NK-92 treated with Interleukin-12 subunit alpha and Interleukin-12 subunit beta, amount 100 ng/mL, for 24 hours (cell line): ENCODE data around the gene COPS6.

Experiments
- DNase-seq: peaks from one replicate; lab custom pipeline; 2025; lab: John Stamatoyannopoulos, UW

COPS6 gene

DNA sequence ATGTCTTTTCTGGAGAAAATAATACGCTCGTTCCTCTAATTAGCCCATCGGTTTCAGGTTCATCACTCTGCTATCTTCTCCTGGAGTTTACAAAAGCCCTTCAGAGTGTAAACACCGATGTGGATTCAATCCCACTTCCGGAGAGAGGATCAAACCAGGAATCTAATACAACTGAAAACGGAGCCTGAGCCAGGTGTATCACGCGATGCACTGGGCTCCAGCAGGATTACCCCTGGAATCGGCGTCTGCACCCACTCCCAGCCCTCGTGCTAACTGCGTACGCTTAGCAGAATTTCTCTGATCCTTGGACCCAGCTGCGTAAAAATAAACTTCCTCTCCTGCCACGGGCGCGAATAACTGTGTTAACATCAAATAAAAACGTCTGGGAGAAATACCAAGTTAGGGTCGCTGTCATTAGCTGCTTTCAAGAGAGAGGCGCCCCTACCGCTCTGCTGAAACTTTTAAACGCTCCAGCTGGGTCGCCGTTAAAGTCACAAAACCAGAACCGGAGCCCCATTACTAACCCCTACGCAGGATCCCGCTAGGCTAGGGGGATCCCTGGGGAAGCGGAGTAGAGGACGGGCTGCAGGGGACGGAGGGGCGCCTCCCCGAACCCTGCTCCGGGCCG is 7.7 kb upstream of the COPS6 start:
- DNase-seq: no peak

DNA sequence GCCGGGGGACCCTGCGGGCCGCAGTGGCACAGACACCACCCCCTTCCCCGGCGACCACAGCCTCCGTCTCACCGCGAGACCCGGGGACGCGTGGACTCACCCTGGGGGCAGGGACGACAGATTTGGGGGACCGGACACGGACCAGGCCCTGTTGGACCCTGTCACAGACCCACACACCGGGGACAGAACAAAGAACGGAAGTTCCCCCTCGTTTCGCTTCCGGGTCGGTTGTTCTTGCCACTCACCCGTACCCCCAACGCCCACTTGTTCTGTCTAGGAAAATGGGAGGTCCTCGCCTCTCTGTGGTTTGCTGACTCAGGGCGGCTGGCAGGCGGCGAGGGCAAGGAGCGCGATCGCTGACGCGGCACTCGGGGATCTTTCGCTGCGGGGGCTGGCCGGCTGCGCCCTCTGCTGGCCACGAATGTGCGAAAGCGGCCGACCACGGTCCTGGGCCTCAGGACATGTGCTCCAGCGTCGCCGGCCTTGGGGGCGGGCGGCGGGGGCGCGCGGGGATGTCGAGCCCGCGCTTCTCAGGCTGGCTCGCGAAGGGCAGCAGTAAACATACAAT is 7.2 kb upstream of the COPS6 start, which contains the start of gene ZNF3:
Gene ZNF3, minus strand, starts transcription at position 189 of the 568 bp plus-strand sequence. CDS start 4,366 bp downstream, outside the sequence.
- peak; percentile 99 for DNase-seq

DNA sequence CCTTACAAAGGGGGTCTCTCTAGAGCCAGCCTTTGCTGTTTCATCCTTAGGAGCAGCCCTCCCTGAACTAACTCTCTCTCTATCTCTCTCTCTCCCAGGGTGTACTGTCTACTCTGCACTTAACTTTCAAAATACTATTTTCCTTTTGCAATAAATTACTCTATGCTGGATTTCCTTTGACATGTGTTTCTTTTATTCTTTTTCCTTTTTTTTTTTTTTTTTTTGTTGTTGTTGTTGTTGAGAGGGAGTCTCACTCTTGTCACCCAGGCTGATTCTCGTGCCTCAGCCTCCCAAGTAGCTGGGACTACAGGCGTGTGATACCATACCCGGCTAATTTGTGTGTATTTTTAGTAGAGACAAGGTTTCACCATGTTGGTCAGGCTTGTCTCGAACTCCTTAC is 5.8 kb upstream of the COPS6 start:
- DNase-seq: no peak

DNA sequence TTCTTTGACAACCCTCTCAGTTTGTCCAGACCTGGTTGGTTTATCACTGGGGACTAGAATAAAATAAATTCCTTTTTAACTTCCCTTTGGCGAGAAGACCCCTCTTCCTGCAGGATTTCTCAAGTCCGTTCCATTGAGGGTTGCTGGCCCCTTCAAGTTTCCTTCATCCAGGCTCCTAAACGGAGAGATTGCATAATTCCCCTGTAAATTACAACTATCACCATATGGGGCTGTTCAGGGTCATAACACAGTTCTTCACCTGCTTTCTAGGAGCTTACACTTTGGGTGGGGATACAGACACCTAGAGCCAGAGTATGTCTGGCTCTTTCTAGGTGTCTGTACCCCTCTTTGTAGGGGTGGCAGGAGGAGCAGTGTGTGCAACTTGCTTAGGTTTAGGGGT is 3.3 kb upstream of the COPS6 start:
- DNase-seq: no peak

DNA sequence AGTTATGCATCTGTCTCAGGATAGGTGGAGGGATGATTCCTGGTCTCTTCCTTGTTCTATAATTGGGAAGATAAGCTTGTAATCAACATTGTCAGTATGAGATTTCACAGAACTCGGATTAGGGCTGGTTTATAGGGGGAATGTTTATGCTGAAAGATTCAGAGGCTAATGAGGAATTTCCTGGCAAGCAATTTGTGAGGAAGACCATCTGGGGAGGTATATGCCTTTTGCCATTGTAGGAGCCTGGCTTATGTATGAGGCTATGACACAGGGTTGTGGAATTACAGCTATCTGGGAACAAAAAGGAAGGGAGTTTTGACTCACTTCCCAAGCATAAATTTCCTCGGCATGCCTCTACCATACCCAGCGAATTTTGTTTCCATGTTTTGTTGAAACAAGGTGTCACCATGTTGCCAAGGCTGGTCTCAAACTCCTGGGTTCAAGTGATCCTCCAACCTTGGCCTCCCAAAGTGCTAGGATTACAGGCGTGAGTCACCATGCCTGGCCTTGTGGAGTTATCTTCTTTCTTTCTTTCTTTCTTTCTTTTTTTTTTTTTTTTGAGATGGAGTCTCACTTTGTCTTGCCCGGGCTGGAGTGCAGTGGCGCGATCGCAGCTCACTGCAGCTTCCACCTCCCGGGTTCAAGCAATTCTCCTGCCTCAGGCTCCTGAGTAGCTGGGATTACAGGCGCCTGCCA is 1.6 kb upstream of the COPS6 start:
- no peak for DNase-seq

DNA sequence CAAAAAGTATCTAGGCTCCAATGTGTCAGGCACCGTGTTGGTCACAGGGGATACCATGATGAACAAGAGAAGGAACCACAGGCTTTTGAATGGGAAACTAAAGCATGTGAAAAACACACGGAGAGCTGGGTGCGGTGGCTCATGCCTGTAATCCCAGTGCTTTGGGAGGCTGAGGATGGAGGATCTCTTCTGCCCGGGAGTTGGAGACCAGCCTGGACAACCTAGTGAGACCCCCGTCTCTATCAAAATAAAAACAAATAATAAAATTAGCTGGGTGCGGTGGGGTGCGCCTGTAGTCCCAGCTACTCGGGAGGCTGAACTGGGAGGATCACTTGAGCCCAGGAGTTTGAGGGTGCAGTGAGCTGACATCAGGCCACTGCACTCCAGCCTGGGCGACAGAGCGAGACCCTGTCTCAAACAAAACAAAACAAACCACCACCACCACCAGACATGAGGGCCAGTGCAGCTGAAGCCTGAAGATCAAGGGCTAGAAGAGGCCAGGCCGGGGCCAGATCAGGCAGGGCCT is 611 bp upstream of the COPS6 start:
- no peak for DNase-seq

DNA sequence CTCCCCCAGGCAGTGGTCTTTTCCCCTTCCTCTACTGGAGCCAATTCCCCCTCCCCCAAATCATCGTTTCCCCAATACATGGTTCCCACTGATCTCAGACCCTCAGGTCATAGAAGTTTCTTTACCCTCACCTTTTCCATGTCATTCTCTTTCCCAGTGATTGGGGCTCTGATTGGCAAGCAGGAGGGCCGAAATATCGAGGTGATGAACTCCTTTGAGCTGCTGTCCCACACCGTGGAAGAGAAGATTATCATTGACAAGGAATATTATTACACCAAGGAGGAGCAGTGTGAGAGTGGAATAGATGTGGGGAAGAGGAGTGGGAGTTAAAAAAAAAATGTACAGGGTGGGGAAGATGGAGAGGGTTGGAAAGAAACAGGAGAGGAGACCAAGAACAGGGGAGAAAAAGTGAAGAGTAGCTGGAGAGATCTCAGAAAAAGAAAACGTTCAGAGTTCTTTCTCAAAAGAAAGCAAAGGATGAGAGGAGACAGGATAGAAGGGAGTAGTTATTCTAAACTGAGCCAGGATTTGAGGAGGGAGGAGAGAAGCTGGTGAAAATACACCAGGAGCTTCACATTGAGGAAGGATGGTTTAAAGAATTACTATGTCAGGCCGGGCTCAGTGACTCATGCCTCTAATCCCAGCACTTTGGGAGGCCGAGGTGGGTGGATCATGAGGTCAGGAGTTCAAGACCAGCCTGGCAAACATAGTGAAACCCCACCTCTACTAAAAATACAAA is 858 bp downstream of the COPS6 start:
- no peak for DNase-seq

DNA sequence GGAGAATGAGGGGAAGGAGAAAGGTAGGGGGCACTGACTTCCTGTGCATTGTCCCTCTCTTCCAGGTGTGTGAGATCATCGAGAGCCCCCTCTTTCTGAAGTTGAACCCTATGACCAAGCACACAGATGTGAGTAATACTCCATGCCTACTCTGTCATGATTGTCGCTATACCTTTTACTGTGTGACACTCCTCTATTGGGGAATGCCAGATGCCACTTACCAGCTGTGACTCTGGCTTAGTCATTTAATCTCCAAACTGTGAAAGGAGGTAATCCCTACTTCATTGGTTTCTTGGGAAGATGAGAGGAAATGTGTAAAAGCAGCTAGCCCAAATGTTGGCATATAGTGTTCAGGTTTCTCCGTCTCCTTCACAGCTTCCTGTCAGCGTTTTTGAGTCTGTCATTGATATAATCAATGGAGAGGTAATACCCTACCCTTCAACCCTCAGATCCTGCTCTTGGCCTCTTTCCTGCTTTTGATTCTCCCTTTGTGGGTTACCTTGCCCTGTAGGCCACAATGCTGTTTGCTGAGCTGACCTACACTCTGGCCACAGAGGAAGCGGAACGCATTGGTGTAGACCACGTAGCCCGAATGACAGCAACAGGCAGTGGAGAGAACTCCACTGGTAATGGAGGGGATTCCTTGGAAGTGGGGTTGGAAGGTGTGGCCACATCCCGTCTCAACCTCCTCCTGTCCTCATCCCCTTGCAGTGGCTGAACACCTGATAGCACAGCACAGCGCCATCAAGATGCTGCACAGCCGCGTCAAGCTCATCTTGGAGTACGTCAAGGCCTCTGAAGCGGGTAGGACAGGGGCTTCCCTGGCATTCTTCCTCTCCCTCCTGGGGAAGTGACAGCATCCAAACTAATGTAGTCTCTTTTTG is 2.0 kb downstream of the COPS6 start:
- DNase-seq: no peak

DNA sequence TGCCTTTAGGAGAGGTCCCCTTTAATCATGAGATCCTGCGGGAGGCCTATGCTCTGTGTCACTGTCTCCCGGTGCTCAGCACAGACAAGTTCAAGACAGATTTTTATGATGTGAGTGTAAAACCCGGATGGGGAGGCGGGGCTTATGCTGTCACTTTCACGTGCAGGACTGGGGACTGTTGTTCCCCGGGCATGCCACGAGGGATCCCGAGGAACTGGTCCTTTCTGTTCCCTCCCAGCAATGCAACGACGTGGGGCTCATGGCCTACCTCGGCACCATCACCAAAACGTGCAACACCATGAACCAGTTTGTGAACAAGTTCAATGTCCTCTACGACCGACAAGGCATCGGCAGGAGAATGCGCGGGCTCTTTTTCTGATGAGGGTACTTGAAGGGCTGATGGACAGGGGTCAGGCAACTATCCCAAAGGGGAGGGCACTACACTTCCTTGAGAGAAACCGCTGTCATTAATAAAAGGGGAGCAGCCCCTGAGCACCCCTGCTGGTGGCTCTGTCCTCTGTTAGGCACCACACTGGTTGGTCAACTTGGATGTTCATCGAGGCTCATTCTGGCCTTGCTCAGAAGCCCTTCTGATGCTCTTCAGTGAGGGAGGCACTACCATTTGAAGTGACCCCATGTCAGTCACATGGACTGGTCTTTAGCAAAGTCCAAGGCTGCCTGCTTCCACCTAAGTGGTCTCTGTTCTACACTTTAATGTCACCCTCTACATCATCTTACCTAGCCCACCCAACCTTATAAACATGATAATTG is 2.8 kb downstream of the COPS6 start:
- no peak for DNase-seq

DNA sequence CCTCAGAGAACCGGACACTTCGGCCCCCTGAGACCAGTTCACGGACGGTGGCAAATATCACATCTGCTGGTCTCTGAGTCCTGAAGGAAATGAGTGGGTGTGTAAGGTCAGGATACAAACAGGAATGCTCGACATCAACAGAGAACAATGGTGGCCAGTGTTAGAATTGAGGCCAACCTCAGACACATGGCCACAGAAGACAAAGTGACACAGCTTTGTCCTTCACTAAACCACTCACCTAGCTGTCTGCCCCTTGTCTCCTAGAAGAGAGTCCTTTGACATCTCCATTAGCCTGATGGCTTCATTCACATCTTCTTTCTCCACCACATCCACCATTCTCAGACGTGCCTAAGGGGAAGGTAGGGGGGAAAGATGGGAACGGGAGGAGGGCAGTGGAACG is 4.3 kb downstream of the COPS6 start:
- DNase-seq: no peak

DNA sequence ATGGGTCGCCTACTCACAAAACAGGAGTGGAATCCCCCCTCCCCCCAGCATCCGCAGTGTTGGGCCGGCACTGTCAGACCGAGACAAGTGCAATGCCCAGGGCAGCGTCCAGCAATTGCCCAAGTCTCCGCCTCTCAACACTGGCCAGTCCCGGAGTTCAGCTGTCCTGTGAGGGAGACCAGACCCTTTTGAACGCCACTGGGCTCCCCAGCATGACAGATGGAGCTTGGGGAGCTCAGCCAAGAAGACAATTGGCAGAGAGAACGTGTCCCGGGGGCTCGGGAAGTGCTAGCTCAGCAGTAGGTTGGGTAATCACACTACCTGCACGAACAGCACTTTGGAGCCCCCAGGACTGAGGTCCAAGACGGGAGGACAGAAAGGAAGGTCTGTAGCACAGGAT is 4.7 kb downstream of the COPS6 start:
- DNase-seq: no peak

DNA sequence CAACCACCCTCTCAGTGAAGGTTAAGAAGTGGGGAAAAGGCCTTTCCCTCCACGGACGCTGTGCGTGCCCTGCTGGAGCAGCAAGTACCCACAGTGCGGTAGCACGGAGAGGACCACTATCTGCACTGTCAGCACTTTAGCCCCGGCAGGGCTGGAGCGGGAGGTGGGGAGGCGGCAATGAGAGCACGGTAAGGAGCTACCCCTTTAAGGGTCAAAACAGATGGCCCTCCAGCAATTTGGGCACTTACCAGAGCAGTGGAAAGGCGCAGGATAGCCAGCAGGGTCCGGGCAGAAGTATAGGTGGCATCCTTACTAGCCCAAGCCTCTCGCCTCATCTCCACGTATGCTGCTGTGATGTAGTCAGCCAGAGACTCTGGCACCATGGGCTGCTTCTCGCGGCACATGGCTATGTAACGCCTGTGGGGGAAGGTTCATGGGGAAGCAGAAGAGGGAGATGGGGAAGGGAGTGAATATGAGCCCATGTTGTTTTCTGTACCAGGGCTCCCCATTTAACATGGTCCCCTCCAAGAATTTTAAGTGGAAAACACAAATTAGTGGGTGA is 5.2 kb downstream of the COPS6 start:
- no peak for DNase-seq

DNA sequence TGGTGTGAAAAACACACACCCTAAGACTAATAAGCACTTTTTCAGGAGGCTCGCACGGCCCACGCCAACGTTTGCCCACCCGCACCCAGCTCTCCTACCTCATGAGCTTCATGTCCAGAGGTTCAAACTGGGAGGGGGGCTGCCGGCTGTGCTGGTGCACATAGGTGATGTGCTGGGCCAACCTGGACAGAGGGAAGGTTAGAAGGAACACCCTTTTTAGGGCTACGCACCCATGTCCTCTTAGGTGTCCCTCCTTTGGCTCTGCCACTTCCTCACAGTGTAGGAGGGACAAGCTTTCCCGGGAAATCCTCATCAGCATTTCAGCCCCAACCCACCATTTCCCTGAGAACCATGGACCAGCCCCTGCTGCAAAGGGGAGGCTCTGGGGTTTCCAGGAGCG is 6.5 kb downstream of the COPS6 start:
- no peak for DNase-seq

DNA sequence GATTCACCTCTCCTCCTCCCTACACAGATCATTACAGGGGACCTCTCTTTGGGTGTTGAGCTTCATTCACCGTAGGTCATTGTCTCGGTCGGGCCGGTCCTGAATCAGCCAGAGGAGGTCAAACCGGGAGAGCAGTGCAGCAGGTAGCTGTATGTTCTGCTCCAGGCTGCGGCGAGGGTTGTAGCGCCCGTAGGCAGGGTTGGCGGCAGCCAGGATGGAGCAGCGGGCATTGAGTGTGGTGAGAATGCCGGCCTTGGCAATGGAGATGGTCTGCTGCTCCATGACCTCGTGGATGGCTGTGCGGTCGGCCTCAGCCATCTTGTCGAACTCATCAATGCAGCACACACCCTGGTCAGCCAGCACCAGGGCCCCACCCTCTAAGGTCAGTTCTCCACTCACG is 6.9 kb downstream of the COPS6 start:
- no peak for DNase-seq

DNA sequence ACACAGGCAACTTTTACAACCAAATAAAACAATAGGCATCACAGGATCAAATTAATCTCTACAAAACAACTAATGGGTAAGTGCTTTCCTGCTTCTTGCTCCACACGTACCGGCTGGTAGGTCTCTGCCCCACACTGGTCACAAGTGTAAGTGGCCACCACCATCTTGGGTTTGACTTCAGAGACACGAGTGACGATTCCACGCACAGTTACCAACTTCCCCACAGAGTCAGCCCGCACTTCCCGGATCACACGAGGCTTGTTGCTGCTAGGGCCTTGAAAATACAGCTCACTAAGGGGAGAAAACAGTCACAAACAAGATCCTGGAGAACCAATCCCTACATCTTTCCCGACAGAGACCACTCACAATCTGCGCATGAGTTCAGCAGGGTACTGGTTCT is 10.1 kb downstream of the COPS6 start:
- DNase-seq: no peak

DNA sequence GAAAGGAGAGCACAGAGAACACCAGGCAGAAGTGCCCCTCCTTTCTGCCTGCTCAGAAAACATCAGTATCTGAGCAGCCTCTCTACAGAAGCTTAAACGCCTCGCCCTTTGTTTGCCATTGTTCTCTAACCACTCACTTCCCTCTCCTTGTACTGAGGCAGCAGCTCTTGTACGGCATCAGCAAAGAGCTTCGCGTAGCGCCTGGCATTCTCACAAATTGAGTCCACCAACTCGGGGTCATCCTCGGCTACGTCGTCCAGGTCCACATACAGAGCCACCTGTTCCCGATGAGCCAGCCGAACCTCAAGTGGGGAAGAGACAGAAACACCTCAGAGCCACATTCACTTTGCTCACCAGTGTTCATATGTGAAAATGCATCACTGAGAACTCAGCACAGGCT is 10.7 kb downstream of the COPS6 start:
- DNase-seq: no peak

DNA sequence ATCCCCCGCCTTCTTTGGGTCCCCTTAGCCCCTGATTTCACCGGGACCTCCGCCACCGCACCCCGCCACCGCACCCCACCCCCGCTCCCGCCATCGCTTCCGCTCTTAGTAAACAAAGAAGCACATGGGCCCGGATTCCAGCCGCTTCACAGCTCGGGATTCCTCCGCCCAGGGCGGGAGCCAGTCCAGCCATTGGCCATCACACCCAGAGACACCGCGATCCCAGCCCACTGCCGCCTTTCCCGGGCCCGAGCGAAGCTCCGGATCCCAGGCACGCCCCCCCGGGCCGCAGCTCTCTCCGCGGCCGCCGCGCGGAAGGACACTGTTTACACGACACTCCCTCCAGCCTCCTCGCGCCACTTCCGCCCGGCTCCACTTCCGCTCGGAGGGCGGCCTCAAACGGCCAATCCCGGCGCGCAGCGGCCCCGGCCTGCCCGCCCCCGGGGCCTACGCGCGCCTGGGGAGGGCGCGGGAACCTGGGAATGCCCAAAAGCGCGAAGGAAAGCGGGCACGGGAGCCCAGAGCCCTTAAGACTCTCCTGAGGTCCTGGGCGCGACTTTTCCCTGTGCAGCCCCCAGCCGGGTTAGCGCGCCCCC is 11.7 kb downstream of the COPS6 start:
- peak; percentile 82 for DNase-seq

DNA sequence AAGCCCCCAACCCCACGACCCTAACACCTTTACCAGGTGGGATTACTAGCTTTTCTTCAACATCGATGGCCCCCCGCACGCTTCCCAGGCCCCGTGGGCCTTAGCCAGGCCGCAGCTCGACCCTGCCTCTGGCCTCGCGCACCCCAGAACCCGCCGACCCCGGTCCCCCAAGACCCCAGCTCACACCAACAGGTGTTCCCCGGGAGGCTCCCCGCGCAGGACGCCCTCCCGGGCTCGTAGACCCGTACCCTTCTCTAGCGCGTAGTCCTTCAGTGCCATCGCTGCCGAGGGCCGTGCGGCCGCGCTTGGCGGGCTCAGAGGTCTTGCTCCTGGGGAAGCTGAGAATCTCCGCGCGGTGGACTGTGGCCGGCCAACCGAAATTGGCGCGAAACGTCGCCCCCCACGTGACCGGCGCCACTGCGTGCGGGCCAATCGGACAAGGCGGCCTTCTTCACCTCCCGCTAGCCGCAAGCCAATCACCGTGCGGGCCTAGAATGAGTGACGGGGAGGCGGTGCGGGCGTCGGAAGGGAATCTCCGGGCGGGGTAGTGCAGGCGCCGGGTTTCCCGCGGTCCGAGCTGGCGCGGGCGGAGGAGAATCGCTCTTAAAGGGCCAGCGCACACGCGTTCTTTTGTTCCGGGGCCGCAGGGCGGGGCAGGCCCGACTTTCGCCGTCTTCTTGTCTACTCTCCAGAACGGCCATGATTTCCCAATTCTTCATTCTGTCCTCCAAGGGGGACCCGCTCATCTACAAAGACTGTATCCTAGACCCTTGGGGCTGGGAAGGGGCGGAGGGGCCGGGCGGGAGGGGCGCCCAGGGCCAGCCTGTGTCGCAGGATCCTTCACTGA is 12.5 kb downstream of the COPS6 start, which contains the start of the genes AP4M1 and MCM7:
Gene AP4M1, plus strand, starts transcription at position 628 of the 847 bp plus-strand sequence. Its CDS starts 72 bp downstream, at position 700.
Gene MCM7, minus strand, starts transcription at position 382 of the 847 bp plus-strand sequence. Its CDS starts 103 bp downstream, at position 279.
- peak; percentile 100 for DNase-seq
